GM18519 (cell line): ENCODE measurements around the gene ABCA8.

Experiments
- ATAC-seq: cut with Tn5 transposase; IDR thresholded peaks from one replicate; pipeline ENCODE4 v1.9.1; 2021; ENCODE audit warnings: mild to moderate bottlenecking, moderate library complexity; ENCODE audit not compliant: unreplicated experiment, low FRiP score

ABCA8 gene

DNA sequence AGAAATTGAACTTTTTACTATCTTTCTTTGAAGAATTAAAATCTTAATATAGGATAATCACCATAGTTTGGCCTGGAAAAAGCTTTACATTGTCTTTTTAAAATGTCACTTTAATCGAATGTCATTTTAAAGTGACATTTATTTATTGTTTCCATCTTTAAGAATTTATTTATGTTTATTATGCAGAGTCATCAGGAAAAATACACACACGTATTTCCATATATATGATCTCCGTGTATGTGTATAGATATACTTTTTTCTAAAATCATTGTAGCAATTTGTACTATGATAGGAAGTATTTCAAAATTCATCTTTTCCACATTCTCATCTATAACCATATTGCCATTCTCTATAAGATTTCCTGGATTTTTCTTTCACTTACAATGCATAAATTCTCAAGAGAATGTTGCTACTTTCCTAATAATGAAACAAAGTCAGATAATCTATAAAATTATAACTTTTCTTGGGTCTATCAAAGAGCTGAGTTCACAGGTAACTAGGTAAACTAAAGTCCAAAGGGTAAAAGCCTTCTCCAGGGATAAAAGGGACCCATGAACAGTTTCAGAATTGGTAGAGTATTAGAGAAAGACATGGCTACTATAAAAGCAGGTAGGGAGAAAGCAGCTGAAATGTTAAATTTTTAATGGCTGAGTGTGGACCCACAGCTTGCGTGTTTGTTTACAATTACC, 11.9 kb downstream of the ABCA8 start:
- ATAC-seq, result no peak

GRCh38 chr17:68942389-68942788, 12.8 kb downstream of the ABCA8 start:
- ATAC-seq, result no peak

GRCh38 chr17:68941761-68942160, 13.4 kb downstream of the ABCA8 start:
- no peak for ATAC-seq

DNA sequence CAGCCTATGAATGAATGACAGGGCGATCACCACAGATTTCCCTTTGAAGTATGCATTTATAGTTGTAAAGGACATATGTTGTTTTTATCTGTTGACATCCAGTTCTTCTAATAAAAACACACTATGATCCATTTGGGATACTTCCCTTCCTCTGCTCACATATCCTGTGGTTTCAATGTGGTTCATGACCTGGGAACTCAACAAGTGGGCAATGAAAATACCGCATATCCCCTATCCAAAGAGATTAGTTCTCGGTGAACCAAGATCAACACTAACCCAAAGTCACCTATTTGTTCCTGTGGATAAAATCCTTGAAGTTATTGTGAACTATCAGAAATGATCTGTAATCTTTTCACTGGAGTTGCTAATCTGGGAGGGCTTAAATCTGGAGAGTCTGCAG, 16.0 kb downstream of the ABCA8 start:
- no peak for ATAC-seq

DNA sequence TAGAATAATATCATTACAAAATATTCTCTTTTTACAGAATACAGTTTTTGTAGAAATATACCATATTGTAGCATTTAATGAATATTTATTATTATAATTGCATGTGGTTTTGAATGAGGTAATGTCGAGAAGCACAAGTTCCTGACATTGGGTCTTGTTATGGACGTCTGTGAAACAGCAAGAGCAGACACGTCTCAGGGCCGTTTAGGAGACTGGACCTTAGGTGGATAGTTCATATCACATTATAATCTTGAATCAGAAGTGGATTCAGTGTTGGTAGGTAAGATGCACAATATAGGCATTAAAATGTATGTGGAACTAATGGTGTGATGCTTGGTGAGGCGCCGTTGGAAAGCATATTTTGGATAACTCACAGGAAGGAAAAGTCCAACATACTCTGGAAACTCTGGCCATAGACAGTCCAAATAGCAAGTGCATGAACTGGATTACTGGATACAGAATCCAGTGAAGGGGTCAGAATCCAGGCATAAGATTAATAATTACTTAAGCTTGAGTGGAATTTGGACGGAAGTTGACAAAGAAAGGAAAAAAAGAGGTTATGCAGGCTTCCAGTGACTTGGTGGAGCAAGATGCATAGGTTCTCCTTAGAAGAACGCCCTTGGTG, 17.2 kb downstream of the ABCA8 start:
- ATAC-seq, result no peak

GRCh38 chr17:68927516-68927915, 27.7 kb downstream of the ABCA8 start:
- no peak for ATAC-seq

DNA sequence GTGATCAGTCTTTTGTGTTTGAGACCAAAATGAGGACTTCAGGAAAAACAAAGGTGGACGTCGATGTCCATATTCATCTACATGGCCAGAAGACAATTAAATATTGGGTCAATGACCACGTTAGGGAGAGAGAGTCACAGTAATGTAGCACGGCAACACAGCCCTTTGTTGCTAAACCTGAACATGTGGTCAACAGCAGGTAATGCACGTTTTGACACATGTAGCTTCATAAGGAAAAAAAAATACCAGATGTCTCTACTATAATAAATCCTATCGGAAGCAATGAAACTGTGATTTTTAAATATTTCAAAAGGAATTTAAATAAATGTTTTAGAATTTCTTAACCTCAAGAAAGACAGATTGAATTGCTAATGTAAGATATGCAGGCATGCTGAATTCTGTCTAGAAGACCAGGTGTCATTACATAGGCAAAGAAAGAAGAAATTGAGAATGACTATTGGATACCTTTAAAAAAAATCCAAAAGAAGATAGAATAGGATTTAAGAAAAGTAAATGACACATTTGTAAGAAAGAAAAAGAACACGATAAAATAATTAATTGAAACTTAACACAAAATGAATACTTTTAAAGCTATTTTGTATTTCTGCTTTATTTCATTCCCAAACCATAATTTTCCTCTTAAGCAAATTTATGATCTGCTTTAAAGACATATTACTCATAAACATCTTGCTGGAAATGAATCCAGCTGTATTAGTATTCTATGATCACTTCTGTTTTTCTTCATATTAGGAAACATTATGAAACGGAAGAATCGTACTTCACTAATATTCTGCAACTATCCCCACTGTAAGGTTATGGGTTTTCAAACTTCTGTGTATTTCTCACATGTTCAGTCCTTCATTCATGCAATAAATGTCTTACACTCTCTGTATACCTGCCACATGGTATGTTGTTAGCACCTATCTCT, 30.1 kb downstream of the ABCA8 start:
- ATAC-seq, result no peak

GRCh38 chr17:68910789-68911431, 44.3 kb downstream of the ABCA8 start:
- ATAC-seq, result no peak

GRCh38 chr17:68910251-68910705, 44.9 kb downstream of the ABCA8 start:
- no peak for ATAC-seq

DNA sequence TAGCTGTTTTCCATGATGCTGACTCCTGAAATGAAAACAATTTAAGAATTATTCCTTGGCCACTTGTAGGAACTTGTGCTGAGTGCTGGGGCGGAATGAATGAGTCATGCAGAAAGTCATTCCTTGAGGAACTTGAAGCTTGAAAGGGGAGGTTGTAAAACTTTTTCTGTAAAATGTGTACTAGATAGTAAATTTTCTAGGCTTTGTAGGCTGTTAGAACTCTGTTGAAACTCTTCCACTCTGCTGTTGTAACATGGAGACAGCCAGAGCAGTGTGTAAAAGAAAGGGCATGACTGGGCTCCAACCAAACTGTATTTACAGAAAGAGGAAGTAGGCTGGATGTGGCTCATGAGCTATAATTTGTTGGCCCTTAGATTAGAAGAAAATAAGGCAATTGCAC, 46.1 kb downstream of the ABCA8 start:
- peak; percentile 39 for ATAC-seq

GRCh38 chr17:68908045-68908444, 47.1 kb downstream of the ABCA8 start:
- peak; percentile 54 for ATAC-seq

DNA sequence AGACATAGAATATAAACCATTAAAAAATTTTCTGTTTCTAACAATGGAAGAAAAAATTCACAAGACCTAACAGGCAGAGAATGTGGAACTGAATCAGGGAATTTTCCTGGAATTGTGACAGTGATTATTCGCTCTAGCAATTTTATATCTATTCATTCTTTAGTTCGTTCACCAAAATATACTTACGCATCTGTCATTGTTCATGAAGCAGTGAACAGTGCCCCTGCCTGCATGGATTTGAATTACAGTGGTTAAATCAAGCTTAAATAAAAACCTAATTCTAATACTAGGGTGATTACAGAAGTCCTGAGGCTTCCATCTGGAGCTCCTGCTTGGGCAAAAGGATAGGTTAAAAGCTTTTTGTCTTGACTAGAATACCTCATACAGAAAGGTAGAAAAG, 48.6 kb downstream of the ABCA8 start:
- no peak for ATAC-seq

DNA sequence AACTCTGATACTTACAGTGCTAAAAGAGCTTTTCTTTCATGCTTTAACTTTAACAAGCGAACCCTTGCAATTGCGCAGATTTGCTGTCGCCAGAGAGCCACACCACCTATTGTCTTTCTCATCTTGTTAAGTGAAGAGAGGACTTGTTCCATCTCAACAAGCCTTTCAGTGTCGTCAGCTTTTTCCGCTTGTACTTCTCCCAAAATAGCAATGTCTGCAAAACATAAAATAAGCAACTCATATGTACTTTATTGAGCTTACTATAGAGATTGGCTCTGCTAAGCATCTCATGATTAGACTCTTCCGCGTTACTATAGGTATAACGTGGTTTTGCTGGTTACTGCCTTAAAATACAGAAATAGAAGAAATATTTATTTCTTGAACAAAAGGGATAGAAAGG, 51.9 kb downstream of the ABCA8 start:
- no peak for ATAC-seq

- ATAC-seq, result no peak
These were observed 57.6 kb downstream of the ABCA8 start for GRCh38 chr17:68897557-68897956.

GRCh38 chr17:68892658-68893057, 62.5 kb downstream of the ABCA8 start:
- no peak for ATAC-seq

DNA sequence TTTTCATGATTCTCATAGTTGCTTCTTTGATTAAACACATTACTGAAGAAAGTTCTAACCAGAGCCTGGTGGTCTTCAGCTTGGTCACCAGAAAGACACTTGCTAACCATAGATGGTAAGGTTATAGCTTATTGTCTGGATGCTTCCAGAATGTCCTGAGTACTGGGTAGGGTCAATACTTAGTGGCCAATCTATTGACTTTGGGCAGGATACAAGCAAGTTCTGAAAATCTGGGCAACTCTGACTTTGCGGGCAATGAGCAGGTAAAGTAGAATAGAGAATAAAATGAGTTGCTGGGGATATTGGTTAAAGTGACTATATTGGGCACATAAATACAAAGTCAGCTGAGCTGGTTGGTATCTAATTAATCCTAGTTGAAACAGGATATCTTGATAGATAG, 63.0 kb downstream of the ABCA8 start:
- ATAC-seq, result no peak

DNA sequence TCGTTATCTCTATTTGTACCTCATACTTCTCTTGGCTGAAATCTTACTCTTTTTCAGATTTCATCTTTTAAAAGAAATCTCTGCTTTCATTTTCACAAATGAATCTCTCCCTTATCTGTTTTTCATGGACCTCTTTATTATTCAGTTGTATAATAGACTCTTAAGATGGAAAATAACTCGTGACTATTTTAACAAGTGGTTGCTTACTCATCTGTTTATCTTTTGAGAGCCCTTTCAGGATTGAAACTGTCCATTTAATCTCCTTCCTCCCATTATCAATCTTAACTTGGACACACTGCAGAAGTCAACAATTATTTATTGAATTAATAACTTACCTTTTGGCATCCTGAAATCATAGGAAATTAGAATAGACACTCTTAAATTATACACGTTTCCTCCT, 68.8 kb downstream of the ABCA8 start:
- ATAC-seq, result no peak

- ATAC-seq, result no peak
These were observed 70.3 kb downstream of the ABCA8 start for GRCh38 chr17:68884888-68885287.

DNA sequence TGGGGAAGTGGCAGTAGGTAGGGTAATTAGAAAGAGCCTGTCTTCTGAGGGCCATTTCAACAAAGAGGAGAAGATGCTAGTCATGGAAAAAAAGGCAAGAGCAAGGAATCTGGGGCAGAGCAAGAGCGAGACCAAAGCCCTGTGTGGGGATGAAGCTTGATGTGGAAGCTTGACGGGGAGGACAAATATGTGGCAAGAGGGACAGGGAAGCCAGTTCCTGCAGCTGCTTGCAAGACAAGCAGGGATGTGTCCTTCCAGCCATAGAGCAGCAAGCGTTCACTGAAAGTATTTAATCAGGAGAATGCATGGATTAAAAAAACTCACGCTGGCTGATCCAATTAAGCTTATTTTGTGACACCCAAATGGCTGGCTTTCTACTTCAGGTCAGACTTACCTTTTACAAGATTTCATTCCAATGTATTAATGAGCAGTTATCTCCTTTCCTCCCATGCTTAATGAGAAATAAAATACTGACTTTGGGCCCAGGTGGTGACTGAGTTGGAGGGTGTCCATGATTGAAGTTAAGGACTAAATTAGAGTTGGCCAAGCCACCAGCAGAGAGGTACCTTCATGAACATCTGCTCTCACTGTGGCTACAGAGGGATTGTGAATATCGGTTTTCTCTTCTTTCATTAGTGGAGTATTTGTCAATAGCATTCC, 76.8 kb downstream of the ABCA8 start:
- no peak for ATAC-seq

DNA sequence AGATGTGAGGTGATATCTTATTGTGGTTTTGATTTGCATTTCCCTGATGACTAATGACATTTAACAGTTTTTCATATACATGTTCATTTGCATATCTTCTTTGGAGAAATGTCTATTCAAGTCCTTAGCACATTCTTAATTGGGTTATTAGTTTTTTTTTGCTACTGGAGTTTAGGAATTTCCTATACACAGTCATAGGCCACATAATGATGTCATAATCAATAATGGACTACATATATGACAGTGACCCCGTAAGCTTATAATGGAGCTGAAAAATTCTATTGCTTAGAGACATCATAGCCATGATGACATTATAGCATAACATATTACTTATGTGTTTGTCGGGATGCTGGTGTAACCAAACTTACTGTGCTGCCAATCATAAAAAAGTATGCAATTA, 83.7 kb downstream of the ABCA8 start:
- no peak for ATAC-seq
